Thyroid gland (tissue), 4 donors: ENCODE measurements around the gene AFAP1. TPM values are rescaled to one million over a fixed set of nuclear protein-coding genes. Genes with fewer than 3 reads are reported as not detected.

ENCODE experiments used
- DNase-seq, 2 donors: peaks; one replicate each; pipeline ENCODE4 v3.0.0-alpha.2; 2019
- H3K27ac ChIP-seq, 3 donors: fragments of 200-600 bp; sonication (generic); 1 replicate in 2 of 3; 2 replicates in 1 of 3; pipeline ENCODE4 v1.5.1; 2016 to 2019; ENCODE audit warnings: mild to moderate bottlenecking in 1 of 3, moderate library complexity in 1 of 3
- H3K27me3 ChIP-seq: fragments of 200-600 bp; sonication (generic); one replicate; pipeline ENCODE4 v1.5.1; 2019
- H3K36me3 ChIP-seq, 2 donors: fragments of 200-600 bp; sonication (generic); one replicate each; pipeline ENCODE4 v1.5.1; 2016 to 2019
- H3K4me1 ChIP-seq, 2 donors: fragments of 200-600 bp; sonication (generic); one replicate each; pipeline ENCODE4 v1.5.1; 2017 to 2019
- H3K4me3 ChIP-seq, 3 donors: fragments of 200-600 bp; sonication (generic); replicated peaks in 1 of 3; 1 replicate in 2 of 3; 2 replicates in 1 of 3; pipeline ENCODE4 v1.5.1; 2016; ENCODE audit warnings: mild to moderate bottlenecking in 1 of 3
- H3K9me3 ChIP-seq: fragments of 200-600 bp; sonication (generic); one replicate; pipeline ENCODE4 v1.5.1; 2017
- POLR2A ChIP-seq, 2 donors: fragments of 450-650 bp; IDR thresholded peaks; one replicate each; pipeline ENCODE4 v1.6.1; 2017; ENCODE audit warnings: antibody characterized with exemption in 2 of 2, mild to moderate bottlenecking in 2 of 2, moderate library complexity in 1 of 2
- WGBS, 2 donors: methylation state at CpG; one replicate each; pipeline ENCODE4 v1.1.5; 2017; 5-methylcytosine and 5-hydroxymethylcytosine counted together
- intact Hi-C: fragments of 100-400 bp; cut with DNase I; formaldehyde crosslinking; loops from one replicate; pipeline ENCODE4 v1.15.1; 2023
- total RNA-seq, 4 donors: library from RNA; depleted of rRNA; stranded (reverse); fragments of >200 nt; gene quantifications; one replicate each; pipeline ENCODE4 v1.2.3, GENCODE V29; 2016
- TF ChIP-seq, protein P1 (sequence below), 6 experiments: fragments of 200-600 bp in 3 of 6; fragments of 450-650 bp in 3 of 6; sonication (generic) in 3 of 6; IDR thresholded peaks; one replicate each; pipeline ENCODE4 v1.5.1; 2016 to 2019; ENCODE audit warnings: antibody characterized with exemption in 6 of 6, mild to moderate bottlenecking in 2 of 6, inconsistent platforms in 1 of 6, moderate library complexity in 1 of 6

Gene AFAP1
- total RNA-seq, 4 donors from 2014 or later = 12.3 to 33.3 (median 26.2) TPM

- TF ChIP-seq, protein P1, sequence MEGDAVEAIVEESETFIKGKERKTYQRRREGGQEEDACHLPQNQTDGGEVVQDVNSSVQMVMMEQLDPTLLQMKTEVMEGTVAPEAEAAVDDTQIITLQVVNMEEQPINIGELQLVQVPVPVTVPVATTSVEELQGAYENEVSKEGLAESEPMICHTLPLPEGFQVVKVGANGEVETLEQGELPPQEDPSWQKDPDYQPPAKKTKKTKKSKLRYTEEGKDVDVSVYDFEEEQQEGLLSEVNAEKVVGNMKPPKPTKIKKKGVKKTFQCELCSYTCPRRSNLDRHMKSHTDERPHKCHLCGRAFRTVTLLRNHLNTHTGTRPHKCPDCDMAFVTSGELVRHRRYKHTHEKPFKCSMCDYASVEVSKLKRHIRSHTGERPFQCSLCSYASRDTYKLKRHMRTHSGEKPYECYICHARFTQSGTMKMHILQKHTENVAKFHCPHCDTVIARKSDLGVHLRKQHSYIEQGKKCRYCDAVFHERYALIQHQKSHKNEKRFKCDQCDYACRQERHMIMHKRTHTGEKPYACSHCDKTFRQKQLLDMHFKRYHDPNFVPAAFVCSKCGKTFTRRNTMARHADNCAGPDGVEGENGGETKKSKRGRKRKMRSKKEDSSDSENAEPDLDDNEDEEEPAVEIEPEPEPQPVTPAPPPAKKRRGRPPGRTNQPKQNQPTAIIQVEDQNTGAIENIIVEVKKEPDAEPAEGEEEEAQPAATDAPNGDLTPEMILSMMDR (IDR thresholded peaks at IDR 0.05) = no peak
- no peak for TF ChIP-seq POLR2A (IDR thresholded peaks at IDR 0.05)
- Histone ChIP-seq H3K4me3 (no peak overlapping the region), H3K36me3 (no peaks in the 10 kb centered on the region), H3K4me1 (peaks cover 0 to 3% of the 10 kb centered on the region in 2 donors), H3K27me3 (no peaks in the 10 kb centered on the region), H3K27ac (no peak overlapping the region), H3K9me3 (no peaks in the 10 kb centered on the region)
- WGBS, 2 donors = 77 to 82% methylated on average over 20 to 21 of the region's 22 CpGs
- intact Hi-C loops = no loop called here
- no peak for DNase-seq
These were observed 181.9 kb downstream of the AFAP1 start for GRCh38 chr4:7757501-7758471.

- DNase-seq = no peak
- no peak for TF ChIP-seq POLR2A (IDR thresholded peaks at IDR 0.05)
- TF ChIP-seq, protein P1 (IDR thresholded peaks at IDR 0.05) = no peak
These were observed 182.9 kb downstream of the AFAP1 start for GRCh38 chr4:7756561-7757355.

DNA sequence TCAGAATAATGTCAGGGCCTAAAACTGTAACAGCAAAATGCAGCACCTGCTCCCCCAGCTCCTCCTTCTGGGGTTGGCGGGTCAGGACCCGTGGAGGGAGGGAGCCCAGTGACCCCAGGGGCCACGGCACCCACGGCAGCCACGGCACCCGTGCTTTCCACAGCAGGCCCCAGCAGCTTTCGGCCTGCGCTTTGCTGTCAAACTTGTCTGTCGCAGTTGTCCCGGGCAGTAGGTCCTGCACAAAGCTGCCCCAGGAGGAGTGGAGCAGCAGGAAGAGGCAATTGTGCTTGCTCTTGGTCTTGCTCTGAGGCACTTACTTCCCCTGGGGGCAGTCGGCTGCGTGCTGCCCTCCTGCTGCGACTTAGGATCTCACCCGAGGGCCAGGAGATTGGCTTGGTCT is 183.6 kb downstream of the AFAP1 start:
- TF ChIP-seq, protein P1 (IDR thresholded peaks at IDR 0.05) = no peak
- no peak for TF ChIP-seq POLR2A (IDR thresholded peaks at IDR 0.05)
- Histone ChIP-seq H3K9me3 (no peaks in the 10 kb centered on the region), H3K4me3 (no peak overlapping the region), H3K27me3 (no peaks in the 10 kb centered on the region), H3K27ac (no peak overlapping the region), H3K36me3 (no peaks in the 10 kb centered on the region), H3K4me1 (peaks cover under 1 to 5% of the 10 kb centered on the region in 2 donors)
- intact Hi-C loops = no loop called here
- no peak for DNase-seq
- WGBS, 2 donors = 91% methylated on average over 8 to 14 of the region's 14 CpGs

More at GRCh38 chr4:7756561-7757355, 182.9 kb downstream of the AFAP1 start:
- no peaks in the 10 kb centered on the region for H3K27me3 ChIP-seq
- WGBS, 2 donors = 94% methylated on average over 11 to 32 of the region's 32 CpGs
- no peak overlapping the region for H3K4me3 ChIP-seq
- no peaks in the 10 kb centered on the region for H3K9me3 ChIP-seq
- H3K36me3 ChIP-seq = no peaks in the 10 kb centered on the region
- H3K27ac ChIP-seq = no peak overlapping the region
- peaks cover 0 to 3% of the 10 kb centered on the region in 2 donors for H3K4me1 ChIP-seq
- intact Hi-C loops = no loop called here

GRCh38 chr4:7755561-7755960 is 184.1 kb downstream of the AFAP1 start:
- no peaks in the 10 kb centered on the region for H3K36me3 ChIP-seq
- intact Hi-C loops = no loop called here
- TF ChIP-seq, protein P1 (IDR thresholded peaks at IDR 0.05) = no peak
- no peak for TF ChIP-seq POLR2A (IDR thresholded peaks at IDR 0.05)
- DNase-seq = no peak
- H3K4me1 ChIP-seq = peaks cover 5 to 10% of the 10 kb centered on the region in 2 donors
- H3K9me3 ChIP-seq = no peaks in the 10 kb centered on the region
- WGBS, 2 donors = 80 to 92% methylated on average over 15 of the region's 16 CpGs
- H3K4me3 ChIP-seq = no peak overlapping the region
- no peak overlapping the region for H3K27ac ChIP-seq
- H3K27me3 ChIP-seq = no peaks in the 10 kb centered on the region
